ENCODE data around the gene NOL12.

NOL12 gene

GRCh38 chr22:37672206-37672919 is 13.8 kb upstream of the NOL12 start:
- TF ChIP-seq CSDC2 (CRISPR knock-in tag; IDR thresholded peaks at IDR 0.05) (no peak), TOX (CRISPR knock-in tag; IDR thresholded peaks at IDR 0.05; ENCODE audit: borderline replicate concordance) (no peak), ARNTL (CRISPR knock-in tag; IDR thresholded peaks at IDR 0.05; ENCODE audit: borderline replicate concordance, low read depth) (no peak), ZNF565 (CRISPR knock-in tag; conservative IDR thresholded peaks at IDR 0.05; ENCODE audit: low read depth) (no peak), GLIS3 (CRISPR knock-in tag; IDR thresholded peaks at IDR 0.05) (no peak), CSRNP3 (CRISPR knock-in tag; IDR thresholded peaks at IDR 0.05) (no peak), RARB (CRISPR knock-in tag; IDR thresholded peaks at IDR 0.05) (no peak), POU6F1 (CRISPR knock-in tag; IDR thresholded peaks at IDR 0.05; ENCODE audit: borderline replicate concordance, low read depth) (no peak), ZNF70 (CRISPR knock-in tag; IDR thresholded peaks at IDR 0.05) (no peak), ZFP30 (CRISPR knock-in tag; IDR thresholded peaks at IDR 0.05) (no peak), ESRRG (CRISPR knock-in tag; IDR thresholded peaks at IDR 0.05) (no peak), SNAI2 (CRISPR knock-in tag; IDR thresholded peaks at IDR 0.05) (no peak)
- no peak for ATAC-seq

- TF ChIP-seq PPARA (CRISPR knock-in tag; IDR thresholded peaks at IDR 0.05; ENCODE audit: borderline replicate concordance) (no peak), ISL1 (CRISPR knock-in tag; IDR thresholded peaks at IDR 0.05) (no peak), ZFP30 (CRISPR knock-in tag; IDR thresholded peaks at IDR 0.05) (no peak), CSDC2 (CRISPR knock-in tag; IDR thresholded peaks at IDR 0.05) (no peak), CSRNP3 (CRISPR knock-in tag; IDR thresholded peaks at IDR 0.05) (no peak)
- ATAC-seq = no peak
Measured at GRCh38 chr22:37672920-37673455, 13.2 kb upstream of the NOL12 start.

GRCh38 chr22:37674248-37674647 is 11.9 kb upstream of the NOL12 start:
- ATAC-seq = no peak
- TF ChIP-seq TOX (CRISPR knock-in tag; IDR thresholded peaks at IDR 0.05; ENCODE audit: borderline replicate concordance) = no peak
- no peak for TF ChIP-seq ARNTL (CRISPR knock-in tag; IDR thresholded peaks at IDR 0.05; ENCODE audit: borderline replicate concordance, low read depth)
- no peak for TF ChIP-seq PATZ1 (CRISPR knock-in tag; IDR thresholded peaks at IDR 0.05; ENCODE audit: borderline replicate concordance)
- TF ChIP-seq TCF4 (CRISPR knock-in tag; IDR thresholded peaks at IDR 0.05; ENCODE audit: borderline replicate concordance) = no peak
- no peak for TF ChIP-seq OSR1 (CRISPR knock-in tag; IDR thresholded peaks at IDR 0.05)
- TF ChIP-seq BACH2 (CRISPR knock-in tag; IDR thresholded peaks at IDR 0.05; ENCODE audit: borderline replicate concordance) = no peak
- TF ChIP-seq GLIS3 (CRISPR knock-in tag; IDR thresholded peaks at IDR 0.05) = no peak
- no peak for TF ChIP-seq SNAI2 (CRISPR knock-in tag; IDR thresholded peaks at IDR 0.05)
- TF ChIP-seq POU6F1 (CRISPR knock-in tag; IDR thresholded peaks at IDR 0.05; ENCODE audit: borderline replicate concordance, low read depth) = no peak
- no peak for TF ChIP-seq TSHZ2 (CRISPR knock-in tag; IDR thresholded peaks at IDR 0.05)
- TF ChIP-seq ESRRG (CRISPR knock-in tag; IDR thresholded peaks at IDR 0.05) = no peak
- no peak for TF ChIP-seq CREB5 (CRISPR knock-in tag; IDR thresholded peaks at IDR 0.05; ENCODE audit: low read depth)
- TF ChIP-seq ISL1 (CRISPR knock-in tag; IDR thresholded peaks at IDR 0.05) = no peak
- no peak for TF ChIP-seq ZNF8 (CRISPR knock-in tag; IDR thresholded peaks at IDR 0.05)
- no peak for TF ChIP-seq ZFP30 (CRISPR knock-in tag; IDR thresholded peaks at IDR 0.05)
- TF ChIP-seq ZC3H10 (CRISPR knock-in tag; IDR thresholded peaks at IDR 0.05) = no peak
- TF ChIP-seq ZNF70 (CRISPR knock-in tag; IDR thresholded peaks at IDR 0.05) = no peak
- no peak for TF ChIP-seq PPARA (CRISPR knock-in tag; IDR thresholded peaks at IDR 0.05; ENCODE audit: borderline replicate concordance)

All from SK-N-SH treated with all-trans-retinoic acid at 6 μM for 48 hours (cell line).